GM18499 (cell line): ENCODE results near the gene PPP6R1.

Experiments
- ATAC-seq: cut with Tn5 transposase; IDR thresholded peaks from one replicate; pipeline ENCODE4 v1.9.1; 2021; ENCODE audit warnings: moderate number of reproducible peaks; ENCODE audit not compliant: insufficient read depth, unreplicated experiment

PPP6R1 gene

DNA sequence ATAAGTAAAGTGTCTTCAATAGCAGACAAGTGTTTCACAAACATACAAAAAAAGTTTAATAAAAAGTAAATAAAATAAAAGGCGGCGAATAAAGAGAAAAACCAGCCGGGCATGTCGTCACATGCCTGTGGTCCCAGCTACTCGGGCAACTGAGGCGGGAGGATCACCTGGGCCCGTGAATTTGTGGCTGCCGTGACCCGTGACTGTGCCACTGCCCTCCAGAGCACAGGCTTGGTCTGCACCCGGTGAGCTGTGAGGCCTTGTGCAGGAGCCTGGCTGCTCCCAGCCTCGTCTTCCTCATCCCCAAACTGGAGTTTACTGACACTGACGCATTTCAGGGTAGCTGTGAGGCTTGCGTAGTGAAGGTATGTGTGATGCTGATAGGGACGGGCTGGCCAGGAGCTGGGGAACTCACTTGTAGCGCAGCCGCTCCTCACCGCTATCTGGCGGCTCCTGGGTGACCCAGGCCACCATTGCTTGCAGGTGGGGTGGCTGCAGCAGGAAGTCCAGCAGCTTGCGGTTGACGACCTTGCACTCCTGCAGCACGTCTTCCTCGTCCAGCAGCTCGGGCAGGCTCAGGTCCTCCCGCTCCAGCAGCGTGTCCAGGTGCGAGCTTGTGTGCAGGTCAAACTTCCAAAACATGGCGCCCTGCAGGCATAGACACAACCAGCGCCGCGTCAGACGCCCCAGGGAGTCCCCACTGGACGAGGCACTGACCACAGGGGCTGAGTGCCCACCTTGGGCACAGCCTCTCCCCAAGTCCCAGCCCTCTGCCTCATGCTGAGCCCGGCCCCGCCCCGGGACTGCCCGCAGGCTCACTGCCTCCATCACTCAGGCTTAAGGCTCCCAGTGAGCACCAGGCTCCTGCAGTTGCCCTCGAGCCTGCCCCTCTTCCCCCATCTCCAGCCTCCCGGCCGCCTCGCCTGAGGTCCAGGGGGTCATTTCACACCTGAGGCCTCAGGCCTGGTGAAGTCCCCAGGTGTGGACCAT is 12.1 kb downstream of the PPP6R1 start:
- ATAC-seq, result no peak

DNA sequence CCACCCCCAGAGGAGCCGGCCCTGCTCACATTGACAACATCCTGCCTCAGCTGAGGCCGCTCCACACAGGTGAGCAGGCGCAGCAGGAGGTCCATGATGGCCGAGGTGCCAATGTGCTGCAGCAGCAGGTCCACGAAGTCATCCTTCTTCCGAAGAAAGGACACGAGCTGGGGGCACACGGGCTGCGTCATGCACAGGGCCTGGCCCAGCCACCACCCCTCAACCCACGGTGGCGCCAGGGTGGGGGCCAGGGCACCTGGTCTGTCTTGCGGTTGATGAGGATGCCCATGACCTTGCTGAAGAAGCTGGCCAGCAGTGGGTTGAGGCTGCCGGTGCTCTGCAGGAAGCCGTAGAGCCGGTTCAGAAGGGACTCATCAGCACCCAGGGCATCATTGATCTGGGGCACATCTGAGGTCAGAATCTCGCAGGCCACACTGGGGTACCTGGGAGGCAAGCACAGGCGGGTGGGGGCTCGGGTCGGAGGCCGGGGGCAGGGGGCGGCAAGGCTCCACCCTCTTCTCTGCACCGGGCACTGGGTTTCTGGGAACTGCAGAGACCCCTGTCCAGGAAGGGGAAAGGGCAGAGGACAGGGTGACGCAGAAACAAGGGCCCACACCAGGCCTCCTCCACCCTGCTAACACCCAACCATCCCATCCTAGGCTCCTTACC is 13.4 kb downstream of the PPP6R1 start:
- no peak for ATAC-seq

DNA sequence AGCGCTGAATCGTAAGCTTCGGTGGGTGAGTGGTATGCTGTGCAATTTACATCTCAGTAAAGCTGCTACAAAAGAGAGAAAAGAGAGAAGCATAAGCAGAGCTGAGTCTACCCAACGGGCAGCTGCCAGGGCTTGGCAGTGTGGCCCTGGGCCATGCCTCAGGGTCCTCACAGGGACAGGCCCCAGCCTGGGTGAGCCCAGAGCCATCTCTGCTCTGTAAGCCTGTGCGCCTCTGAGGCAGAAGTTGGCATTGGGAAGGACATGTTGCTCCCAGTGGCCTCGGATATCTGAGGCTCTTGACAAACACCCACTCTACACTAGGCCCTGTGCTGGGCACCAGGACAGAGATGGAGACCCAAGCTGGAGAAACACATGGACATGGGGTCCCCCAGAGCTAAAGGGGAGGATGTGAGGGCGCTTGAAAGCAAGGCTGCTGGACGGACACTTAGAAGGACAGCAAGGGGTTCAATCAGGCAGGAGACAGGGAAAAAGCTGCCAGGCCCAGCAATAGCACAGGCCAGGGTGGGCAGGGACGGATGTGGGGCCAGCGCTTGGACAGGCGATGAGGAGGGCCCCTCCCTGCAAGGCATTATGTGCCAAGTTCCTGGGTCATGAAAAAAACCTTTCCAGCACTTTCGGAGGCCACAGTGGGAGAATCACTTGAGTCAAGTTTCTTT is 14.7 kb downstream of the PPP6R1 start:
- ATAC-seq, result no peak

DNA sequence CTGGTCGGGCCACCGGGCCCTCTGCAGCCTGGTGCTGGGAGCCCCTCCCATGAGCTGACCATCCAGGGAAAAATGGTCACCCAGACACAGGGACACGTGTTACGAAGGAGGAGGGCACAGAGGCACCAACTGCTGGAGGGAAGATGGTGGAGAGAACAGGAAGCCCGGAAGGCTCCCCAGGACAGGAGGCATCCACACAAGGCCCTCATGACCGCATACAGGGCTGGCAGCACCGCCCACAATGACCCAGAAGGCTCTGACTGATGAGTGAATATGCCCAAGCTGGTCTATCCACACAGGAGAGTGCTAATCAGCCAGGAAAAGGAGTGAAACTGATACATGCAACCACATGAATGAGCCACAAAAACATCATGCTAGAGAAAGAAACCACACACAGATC is 16.3 kb downstream of the PPP6R1 start:
- no peak for ATAC-seq

DNA sequence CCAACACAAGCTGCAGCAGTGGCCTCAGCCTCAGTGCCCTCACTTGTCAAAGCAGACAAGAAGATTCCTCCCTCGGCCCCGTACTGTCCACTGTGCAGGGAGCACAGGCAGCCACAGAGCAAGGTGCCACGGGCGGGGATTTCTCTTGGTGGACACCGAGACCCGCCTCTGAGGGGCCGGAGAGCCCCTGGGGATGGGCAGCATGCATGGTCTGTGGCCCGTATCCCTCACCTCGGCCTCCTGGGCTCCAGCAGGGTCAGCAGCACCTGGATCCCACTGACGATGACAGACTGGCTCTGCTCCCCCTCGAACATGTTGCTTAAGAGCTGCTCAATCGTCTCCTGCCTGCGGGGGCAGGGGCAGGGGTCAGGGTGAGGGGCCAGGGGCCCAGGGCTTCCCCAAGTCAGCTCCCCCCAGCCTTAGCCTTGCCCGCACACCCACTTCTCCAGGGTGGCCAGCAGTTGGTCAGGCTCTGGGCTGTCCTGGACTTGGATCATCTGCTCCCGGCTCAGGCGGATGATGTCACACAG is 16.8 kb downstream of the PPP6R1 start:
- no peak for ATAC-seq

DNA sequence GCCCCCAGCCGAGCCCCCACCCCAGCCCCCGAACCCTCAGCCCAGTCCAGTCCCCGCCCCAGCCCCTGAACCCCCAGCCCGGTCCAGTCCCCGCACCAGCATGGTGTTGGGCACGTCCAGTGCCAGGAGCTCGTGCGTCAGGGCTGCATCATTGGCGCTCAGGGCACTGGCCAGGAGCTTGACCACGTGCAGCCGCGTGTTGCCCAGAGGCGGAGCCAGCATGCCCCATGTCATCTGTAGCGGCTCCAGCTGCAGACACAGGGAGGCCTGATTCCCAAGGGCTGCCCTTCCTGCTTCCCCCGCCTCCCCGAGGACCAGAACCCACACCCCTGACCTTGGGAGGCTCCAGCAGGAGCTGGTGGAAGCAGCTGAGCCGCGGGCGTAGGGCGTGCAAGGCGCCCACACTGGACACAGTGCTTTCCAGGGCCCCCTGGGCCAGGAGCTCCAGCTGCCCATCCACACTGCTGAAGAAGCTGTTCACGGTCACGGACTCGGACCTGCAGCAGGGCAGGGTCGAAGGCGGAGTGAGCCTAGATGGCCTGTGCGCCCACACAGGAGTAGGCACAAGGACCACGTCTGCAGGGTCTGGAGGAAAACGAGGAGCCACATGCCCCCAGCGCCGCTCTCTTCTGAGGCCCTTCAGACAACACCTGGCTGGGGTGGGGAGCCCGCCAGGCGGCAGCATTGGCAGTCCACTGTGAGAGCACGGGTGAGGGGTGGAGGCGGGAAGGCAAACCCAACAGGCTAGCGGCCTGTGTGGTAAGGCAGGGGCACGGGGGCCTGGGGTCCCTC is 17.5 kb downstream of the PPP6R1 start:
- no peak for ATAC-seq

DNA sequence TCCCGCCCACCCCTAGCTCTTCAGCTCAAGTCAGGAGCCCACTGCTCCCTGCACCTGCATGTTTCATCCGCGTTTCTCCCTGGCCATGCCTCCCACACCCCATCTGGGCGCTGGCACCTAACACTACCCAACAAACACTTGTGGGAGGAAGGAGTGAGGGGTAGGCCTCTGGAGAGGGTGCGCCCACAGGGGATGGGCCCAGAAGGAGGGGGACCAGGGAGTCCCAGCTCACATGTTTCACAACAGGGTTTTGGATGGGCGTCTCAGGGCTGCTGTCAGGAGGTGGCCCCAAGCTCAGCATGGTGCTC is 18.1 kb downstream of the PPP6R1 start:
- ATAC-seq, result no peak

DNA sequence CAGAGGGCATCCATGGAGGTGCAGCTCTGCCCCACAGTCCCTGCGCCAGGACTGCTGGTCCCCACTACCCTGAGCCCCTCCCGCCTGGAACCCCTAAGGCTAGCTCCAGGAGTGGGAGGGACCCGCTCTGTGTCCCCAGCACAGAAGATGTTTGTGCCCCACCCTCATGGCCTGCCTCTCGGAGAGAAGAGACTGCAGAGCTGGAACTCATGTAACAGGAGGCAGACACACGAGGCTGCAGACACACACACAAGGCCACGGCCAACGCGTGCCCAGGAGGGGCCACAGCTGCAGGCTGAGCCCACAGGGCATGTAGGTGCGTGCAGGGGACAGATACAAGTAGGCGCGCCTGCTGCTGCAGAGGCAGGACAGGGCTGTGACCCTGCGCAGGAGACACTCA is 19.8 kb downstream of the PPP6R1 start:
- ATAC-seq, result no peak

DNA sequence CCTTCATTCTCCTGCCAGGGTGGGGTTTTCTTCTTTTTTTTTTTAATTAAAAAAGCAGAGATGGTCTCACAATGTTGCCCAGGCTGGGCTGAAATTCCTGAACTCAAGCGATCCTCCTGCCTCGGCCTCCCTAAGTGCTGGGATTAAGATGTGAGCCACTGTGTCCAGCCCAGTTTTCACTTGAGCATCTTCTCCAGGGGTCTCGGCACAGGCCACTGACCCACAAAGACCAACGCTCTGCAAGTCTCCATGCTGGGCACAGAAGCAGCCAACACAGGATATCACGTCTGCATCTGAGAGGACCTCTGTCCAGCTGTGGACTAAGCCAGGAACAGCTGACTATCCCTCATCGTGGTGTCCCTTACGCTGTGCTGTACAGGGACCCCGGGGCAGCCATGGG is 20.8 kb downstream of the PPP6R1 start:
- no peak for ATAC-seq

DNA sequence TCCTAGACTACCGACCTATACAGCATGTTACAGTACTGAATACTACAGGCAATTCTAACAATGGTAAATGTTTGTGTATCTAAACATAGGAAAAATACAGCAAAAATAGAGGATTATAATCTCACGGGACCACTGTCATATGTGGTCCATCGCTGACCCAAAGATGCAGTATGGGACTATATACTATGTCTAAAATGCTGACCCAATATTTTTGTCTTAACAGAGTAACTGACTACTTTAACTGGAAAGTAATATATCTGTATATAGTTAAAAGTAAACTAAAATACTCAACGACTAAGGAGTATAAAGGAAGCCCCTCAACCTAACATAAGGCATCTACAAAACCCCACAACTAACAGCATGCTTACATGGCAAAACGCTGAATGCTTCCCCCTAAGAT is 25.8 kb downstream of the PPP6R1 start:
- no peak for ATAC-seq

DNA sequence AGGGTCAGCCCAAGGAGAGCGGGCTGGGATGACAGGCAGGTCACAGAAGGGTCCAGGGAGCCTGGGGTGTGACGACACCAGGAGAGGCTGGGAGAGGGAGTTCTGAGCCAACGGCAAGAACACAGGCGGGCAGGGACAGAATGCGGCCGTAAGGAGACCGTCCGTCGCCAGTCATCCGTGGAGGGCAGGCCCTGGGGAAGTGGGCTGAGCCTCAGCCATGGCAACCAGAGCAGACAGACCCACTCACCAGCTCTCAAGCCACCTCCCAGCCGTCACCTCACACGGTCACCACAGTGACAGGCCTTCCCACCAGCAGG is 26.6 kb downstream of the PPP6R1 start:
- ATAC-seq, result no peak

DNA sequence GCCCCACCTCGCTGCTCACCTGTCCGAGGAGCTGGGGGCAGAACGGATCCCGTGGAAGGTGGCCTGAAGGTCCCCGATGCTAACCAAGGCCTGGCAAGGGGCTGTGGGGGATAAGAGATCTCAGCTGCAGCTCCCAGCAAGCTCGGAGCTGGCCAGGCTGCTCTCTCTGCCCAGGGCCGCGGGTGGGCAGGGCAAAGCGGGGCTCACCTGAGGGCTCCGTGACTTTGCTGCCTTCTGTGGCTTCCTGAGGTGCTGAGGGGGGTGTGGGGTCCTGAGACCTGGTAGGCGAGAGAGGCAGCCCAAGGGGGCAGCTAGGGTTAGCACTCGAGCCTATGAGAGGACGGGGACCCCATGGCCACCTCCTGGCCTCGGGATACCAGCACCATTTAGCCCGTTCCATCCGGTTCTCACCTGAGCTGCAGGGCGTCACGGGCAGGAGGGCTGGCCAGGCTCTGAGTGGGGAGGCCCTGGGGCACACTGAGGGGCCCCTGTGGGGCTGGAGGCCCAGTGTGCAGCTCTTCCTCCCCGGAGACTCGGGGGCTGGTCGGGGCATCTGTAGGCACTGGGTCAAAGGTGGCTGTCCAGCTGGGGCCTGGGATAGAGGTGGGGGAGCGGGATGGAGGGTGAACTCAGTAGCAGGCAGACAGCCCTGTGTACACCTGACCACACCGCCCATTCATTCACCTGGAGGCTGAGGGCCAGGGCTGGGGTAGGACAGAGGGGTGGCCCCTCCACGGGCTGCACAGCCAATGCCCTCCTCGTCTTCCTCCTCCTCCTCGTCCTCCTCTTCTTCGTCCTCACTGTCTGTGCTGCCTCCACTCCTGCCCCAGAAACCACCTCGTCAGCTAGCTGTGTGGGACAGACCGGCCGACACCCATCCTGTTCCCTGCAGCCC is 27.2 kb downstream of the PPP6R1 start:
- ATAC-seq, result no peak

DNA sequence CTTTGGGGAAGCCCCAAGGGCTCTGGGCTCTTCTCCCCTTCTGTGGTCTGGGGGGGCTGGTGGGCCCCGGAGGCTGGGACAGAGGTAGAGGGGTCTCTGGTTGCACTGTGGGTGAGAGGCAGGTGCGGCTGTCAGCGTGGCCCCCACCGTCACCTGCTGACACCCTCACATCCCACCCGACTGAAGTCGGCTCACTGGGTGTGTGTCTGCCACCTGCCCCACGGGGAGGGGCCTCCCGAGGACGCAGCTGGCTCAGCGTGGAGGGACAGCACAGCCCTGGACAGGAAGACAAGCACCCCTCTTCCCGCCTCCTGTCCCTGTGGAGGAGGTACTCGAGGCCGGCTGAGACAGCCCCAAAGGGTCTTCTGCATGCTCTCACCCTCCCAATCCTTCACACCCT is 28.0 kb downstream of the PPP6R1 start:
- no peak for ATAC-seq

DNA sequence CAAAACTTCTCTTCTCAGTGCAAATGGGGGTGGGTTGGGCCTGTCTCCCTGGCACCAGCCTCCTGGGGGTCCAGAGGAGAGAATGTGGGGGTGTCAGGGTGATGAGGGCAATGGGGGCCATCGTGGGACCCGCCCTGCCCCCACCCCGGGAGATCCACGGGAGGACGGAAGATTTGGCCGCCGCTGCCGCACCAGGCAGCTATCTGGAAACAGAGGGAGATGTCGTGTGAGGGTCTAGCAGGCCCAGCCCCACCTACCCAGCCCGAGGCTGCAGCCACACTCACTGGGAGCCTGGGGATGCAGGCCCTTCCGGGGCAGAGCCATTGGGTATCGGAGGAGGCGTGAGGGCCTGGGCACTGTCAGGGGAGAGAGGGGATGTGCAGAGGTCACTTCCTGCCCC is 28.5 kb downstream of the PPP6R1 start:
- ATAC-seq, result no peak

DNA sequence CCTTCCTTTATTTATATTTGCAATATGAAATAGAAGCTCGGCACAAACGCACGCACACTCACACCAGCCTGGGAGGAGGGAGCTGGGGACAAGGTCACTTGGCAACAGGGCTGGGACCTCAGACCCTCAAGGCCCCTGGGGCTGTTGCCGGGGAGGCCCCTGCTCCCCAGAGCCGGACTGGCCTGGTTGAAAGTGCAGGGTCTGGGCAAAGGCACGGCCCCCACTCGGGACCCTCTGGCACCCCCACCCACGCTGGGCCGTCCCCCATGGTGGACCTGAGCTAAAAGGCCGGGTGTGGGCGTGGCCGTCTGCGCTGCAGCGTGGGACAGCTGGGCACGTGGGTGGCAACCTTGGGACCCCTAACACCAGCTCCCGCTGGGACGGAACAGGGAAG is 29.0 kb downstream of the PPP6R1 start:
- ATAC-seq, result no peak

DNA sequence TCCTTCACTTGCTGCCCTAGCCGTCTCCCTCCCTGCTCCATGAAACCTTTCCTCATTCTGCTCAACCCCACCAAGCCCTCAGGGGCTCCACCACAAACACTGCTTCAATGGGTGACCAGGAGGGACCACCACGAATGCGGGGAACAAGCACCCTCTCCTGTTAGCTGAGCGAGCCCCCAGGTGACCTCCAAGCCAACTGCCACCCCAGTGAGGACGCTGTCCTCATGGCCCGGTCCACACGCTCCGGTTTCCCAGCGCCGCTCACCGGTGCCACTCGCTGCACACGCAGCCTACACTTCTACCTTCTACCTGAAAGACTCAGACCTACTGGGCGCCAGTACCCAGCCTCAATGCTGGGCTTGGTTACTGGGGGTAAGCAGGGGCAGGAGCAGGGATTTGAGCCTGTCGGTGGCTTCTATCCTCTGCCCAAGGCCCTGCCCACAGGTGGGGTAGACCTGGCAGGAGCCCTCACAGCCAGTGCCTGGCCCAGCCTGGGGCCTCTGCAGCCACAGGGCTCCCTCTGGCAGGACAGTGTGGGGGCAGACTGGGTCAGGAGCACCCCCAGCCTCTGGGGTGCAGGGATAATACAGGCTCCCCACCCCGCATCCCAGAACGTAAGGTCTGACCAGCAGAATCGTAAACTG is 29.6 kb downstream of the PPP6R1 start:
- no peak for ATAC-seq

DNA sequence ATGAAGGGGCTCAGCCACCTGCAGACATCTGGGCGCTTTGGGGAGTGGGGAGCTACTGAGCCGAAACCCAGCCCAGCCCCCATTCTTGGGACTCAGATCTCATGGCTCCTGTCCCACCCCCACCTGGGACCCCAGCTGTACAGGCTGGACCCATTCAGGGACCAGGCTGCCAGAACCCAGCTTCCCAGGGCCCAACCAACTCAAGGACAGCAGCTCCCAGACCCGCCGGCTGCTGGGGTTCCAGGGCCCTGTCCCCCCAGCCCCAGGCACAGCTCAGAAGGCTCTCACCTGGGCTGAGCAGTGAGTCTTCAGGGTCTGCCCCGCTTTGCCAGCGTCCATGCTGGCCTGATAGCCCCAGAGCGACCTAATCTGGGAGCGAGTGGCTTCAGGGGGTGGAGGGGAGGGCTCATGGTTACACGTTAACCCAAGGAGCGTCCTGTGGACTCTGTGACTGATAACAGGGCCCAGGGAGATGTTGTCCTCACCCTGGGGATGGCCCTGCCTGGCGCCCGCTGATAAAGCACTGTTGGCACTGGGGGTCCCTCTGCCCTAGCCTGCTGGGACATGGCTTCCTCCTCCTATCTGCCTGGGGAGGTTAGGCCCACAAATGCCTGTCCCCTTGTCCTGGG is 30.3 kb downstream of the PPP6R1 start, which contains the start of gene TMEM86B:
Gene TMEM86B, minus strand, starts transcription at position 361 of the 629 bp plus-strand sequence. Its CDS starts 22 bp downstream, at position 339.
- ATAC-seq, result no peak

DNA sequence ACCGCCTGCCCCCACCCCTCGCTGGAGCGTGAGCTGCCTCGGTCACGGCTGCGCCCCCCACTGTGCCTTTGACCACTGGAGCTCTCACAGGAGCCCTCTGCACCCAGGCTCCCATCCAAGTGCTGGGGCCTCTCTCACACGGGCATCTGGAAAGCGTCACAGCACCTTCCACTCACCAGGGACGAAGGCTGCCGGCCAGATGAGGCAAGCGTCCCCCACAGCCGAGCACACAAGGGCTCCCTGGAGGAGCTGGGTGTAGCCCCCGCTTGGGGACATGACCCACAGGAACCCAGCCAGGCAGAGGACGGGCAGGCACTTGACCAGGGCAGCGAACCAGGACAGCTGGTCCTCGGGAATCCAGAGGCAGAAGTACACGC is 30.8 kb downstream of the PPP6R1 start:
- ATAC-seq, result no peak
